Gastroesophageal sphincter (tissue), 4 donors: ENCODE data around the gene MUS81. TPM values are rescaled to one million over a fixed set of nuclear protein-coding genes. Genes with fewer than 3 reads are reported as not detected.

Experiments used
- ATAC-seq: fragments of 150-250 bp; one replicate; pipeline ENCODE4 v1.9.1; 2016; ENCODE audit warnings: mild to moderate bottlenecking, moderate library complexity
- H3K27ac ChIP-seq, 4 donors: fragments of 200-600 bp; sonication (generic) in 3 of 4; 1 replicate in 3 of 4; 2 replicates in 1 of 4; pipeline ENCODE4 v1.5.1; 2016 to 2019
- H3K27me3 ChIP-seq: fragments of 200-600 bp; sonication (generic); one replicate; pipeline ENCODE4 v1.5.1; 2019
- H3K36me3 ChIP-seq, 2 donors: fragments of 200-600 bp; sonication (generic); one replicate each; pipeline ENCODE4 v1.5.1; 2019; ENCODE audit warnings: control low read depth in 1 of 2
- H3K4me1 ChIP-seq, 3 donors: fragments of 200-600 bp; sonication (generic); 1 replicate in 2 of 3; 2 replicates in 1 of 3; pipeline ENCODE4 v1.5.1; 2016 to 2019; ENCODE audit warnings: control low read depth in 2 of 3
- H3K4me3 ChIP-seq, 2 donors: fragments of 200-600 bp; sonication (generic); one replicate each; pipeline ENCODE4 v1.5.1; 2019; ENCODE audit warnings: mild to moderate bottlenecking in 1 of 2, moderate library complexity in 1 of 2
- H3K9me3 ChIP-seq, 3 donors: fragments of 200-600 bp; sonication (generic); one replicate each; pipeline ENCODE4 v1.5.1; 2017 to 2019; ENCODE audit warnings: control low read depth in 2 of 3
- EP300 ChIP-seq: sonication (generic); formaldehyde crosslinking; IDR thresholded peaks from one replicate; pipeline ENCODE4 v1.6.1; 2017; ENCODE audit warnings: antibody characterized with exemption, mild to moderate bottlenecking
- POLR2A ChIP-seq, 2 donors: fragments of 450-650 bp; IDR thresholded peaks; one replicate each; pipeline ENCODE4 v1.6.1; 2017; ENCODE audit warnings: antibody characterized with exemption in 2 of 2, mild to moderate bottlenecking in 2 of 2, moderate library complexity in 1 of 2
- POLR2AphosphoS5 ChIP-seq: sonication (generic); formaldehyde crosslinking; IDR thresholded peaks from one replicate; pipeline ENCODE4 v1.6.1; 2017; ENCODE audit warnings: antibody characterized with exemption
- WGBS, 2 donors: methylation state at CpG; one replicate each; pipeline ENCODE4 v1.1.5; 2018; ENCODE audit warnings: low coverage in 1 of 2; 5-methylcytosine and 5-hydroxymethylcytosine counted together
- total RNA-seq, 4 donors: library from RNA; depleted of rRNA; stranded (reverse); fragments of >200 nt; gene quantifications; one replicate each; pipeline ENCODE4 v1.1.0, GENCODE V29; 2016
- TF ChIP-seq, protein P1 (sequence below), 4 experiments: fragments of 200-600 bp in 2 of 4; fragments of 450-650 bp in 2 of 4; sonication (generic) in 1 of 4; IDR thresholded peaks; one replicate each; pipeline ENCODE4 v1.5.1; 2017 to 2019; ENCODE audit warnings: antibody characterized with exemption in 4 of 4, mild to moderate bottlenecking in 2 of 4, moderate library complexity in 2 of 4

Gene MUS81
- total RNA-seq, 4 donors from 2014 or later, result 37.2 to 71.7 (median 60.8) TPM

- no peak for TF ChIP-seq POLR2AphosphoS5
- no peak for TF ChIP-seq EP300
- TF ChIP-seq POLR2A (IDR thresholded peaks at IDR 0.05), result no peak
- TF ChIP-seq, protein P1, sequence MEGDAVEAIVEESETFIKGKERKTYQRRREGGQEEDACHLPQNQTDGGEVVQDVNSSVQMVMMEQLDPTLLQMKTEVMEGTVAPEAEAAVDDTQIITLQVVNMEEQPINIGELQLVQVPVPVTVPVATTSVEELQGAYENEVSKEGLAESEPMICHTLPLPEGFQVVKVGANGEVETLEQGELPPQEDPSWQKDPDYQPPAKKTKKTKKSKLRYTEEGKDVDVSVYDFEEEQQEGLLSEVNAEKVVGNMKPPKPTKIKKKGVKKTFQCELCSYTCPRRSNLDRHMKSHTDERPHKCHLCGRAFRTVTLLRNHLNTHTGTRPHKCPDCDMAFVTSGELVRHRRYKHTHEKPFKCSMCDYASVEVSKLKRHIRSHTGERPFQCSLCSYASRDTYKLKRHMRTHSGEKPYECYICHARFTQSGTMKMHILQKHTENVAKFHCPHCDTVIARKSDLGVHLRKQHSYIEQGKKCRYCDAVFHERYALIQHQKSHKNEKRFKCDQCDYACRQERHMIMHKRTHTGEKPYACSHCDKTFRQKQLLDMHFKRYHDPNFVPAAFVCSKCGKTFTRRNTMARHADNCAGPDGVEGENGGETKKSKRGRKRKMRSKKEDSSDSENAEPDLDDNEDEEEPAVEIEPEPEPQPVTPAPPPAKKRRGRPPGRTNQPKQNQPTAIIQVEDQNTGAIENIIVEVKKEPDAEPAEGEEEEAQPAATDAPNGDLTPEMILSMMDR (IDR thresholded peaks at IDR 0.05), result no peak
- WGBS, 2 donors, result 61 to 82% methylated on average over 4 to 7 of the region's 7 CpGs
- no peak for ATAC-seq
- Histone ChIP-seq H3K27ac (peak overlapping the region in 3 of 4 donors; percentile 20 to 65 (median 64)), H3K27me3 (no peaks in the 10 kb centered on the region), H3K4me3 (no peak overlapping the region), H3K9me3 (no peaks in the 10 kb centered on the region), H3K4me1 (peaks cover 0 to 51% (median 23%) of the 10 kb centered on the region in 3 donors), H3K36me3 (peaks cover 0 to 49% of the 10 kb centered on the region in 2 donors)
Measured at GRCh38 chr11:65885231-65885630, 25.0 kb downstream of the MUS81 start.

DNA sequence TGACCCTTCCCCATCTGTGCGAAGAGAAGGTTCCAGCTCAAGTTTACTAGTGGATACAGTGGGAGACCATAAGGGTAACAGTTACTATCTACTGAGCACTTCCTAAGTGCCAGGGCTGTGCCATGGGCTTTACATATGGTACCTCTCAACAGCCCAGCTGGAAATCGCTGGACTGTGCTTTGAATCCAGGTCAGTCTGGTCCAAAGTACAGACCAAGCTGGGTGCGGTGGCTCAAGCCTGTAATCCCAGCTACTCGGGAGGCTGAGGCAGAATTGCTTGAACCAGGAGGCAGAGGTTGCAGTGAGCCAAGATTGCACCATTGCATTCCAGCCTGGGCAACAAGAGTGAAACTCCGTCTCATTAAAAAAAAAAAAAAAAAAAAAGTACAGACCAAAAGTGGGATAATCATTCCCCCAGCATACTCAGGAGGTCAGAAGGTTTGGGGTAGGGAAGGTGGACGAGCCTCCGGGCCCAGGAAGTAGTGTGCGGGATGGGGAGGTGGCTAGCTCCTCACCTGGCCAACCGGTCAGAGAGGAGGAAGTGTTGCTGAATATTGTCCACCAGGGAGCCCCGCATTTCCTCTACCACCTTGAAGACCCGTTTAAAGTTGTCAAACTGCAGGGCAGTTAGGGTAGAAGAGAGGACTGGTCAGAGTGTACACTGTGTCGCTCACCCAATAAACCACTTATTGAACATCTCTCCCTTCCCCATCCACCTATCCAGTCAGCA, 25.7 kb downstream of the MUS81 start:
- Histone ChIP-seq H3K9me3 (no peaks in the 10 kb centered on the region), H3K4me1 (peaks cover 0 to 55% (median 23%) of the 10 kb centered on the region in 3 donors), H3K27ac (peak overlapping the region in 2 of 4 donors; percentile 92 to 99), H3K27me3 (no peaks in the 10 kb centered on the region), H3K4me3 (no peak overlapping the region), H3K36me3 (peaks cover 0 to 49% of the 10 kb centered on the region in 2 donors)
- no peak for ATAC-seq
- WGBS, 2 donors, result 86 to 90% methylated on average over 5 to 9 of the region's 12 CpGs
- TF ChIP-seq, protein P1 (IDR thresholded peaks at IDR 0.05), result no peak
- no peak for TF ChIP-seq POLR2A (IDR thresholded peaks at IDR 0.05)
- TF ChIP-seq EP300, result no peak
- TF ChIP-seq POLR2AphosphoS5, result no peak

GRCh38 chr11:65886826-65887722, 26.8 kb downstream of the MUS81 start:
- Histone ChIP-seq H3K27me3 (no peaks in the 10 kb centered on the region), H3K27ac (peak overlapping the region in 3 of 4 donors; percentile 92 to 99 (median 98)), H3K4me3 (peak overlapping the region in 1 of 2 donors; percentile 76), H3K4me1 (peaks cover 0 to 66% (median 28%) of the 10 kb centered on the region in 3 donors), H3K36me3 (peaks cover 0 to 44% of the 10 kb centered on the region in 2 donors), H3K9me3 (no peaks in the 10 kb centered on the region)
- ATAC-seq, result no peak
- TF ChIP-seq POLR2A (IDR thresholded peaks at IDR 0.05), result no peak
- TF ChIP-seq, protein P1 (IDR thresholded peaks at IDR 0.05), result no peak
- TF ChIP-seq POLR2AphosphoS5, result no peak
- TF ChIP-seq EP300, result no peak
- WGBS, 2 donors, result 46 to 67% methylated on average over 4 to 7 of the region's 14 CpGs

GRCh38 chr11:65887723-65888162, 27.5 kb downstream of the MUS81 start:
- no peak for TF ChIP-seq POLR2A (IDR thresholded peaks at IDR 0.05)
- TF ChIP-seq, protein P1 (IDR thresholded peaks at IDR 0.05), result no peak
- TF ChIP-seq EP300, result no peak
- TF ChIP-seq POLR2AphosphoS5, result no peak
- H3K36me3 ChIP-seq, result peaks cover 0 to 38% of the 10 kb centered on the region in 2 donors
- H3K4me3 ChIP-seq, result peak overlapping the region; percentile 46 to 76
- H3K27ac ChIP-seq, result peak overlapping the region; percentile 71 to 99 (median 95)
- H3K4me1 ChIP-seq, result peaks cover 0 to 73% (median 35%) of the 10 kb centered on the region in 3 donors
- no peak for ATAC-seq
- WGBS, 2 donors, result 0 to 14% methylated on average over 1 to 13 of the region's 23 CpGs
- H3K27me3 ChIP-seq, result no peaks in the 10 kb centered on the region
- H3K9me3 ChIP-seq, result no peaks in the 10 kb centered on the region
